Measurements from ENCODE around the gene C5orf24.
A peak's percentile ranks its signal among the peaks of the same experiment; 100 is the strongest.

The C5orf24 gene

GRCh38 chr5:134845852-134846640, at the start of gene C5orf24:
C5orf24 (plus strand) TSS chr5:134845968; CDS start chr5:134854901, 8,933 bp downstream.
- Histone ChIP-seq H3K4me3 (ENCODE audit: low read depth, low read length) (peak within 1 kb of the TSS; percentile 77), H3K27me3 (ENCODE audit: control insufficient read depth, insufficient read depth, low read length) (no peaks in the 10 kb centered on the region), H3K36me3 (ENCODE audit: control insufficient read depth, insufficient read depth, low read length) (peaks cover 2% of the 10 kb centered on the region), H3K9me3 (ENCODE audit: control insufficient read depth, insufficient read depth, low read length) (no peaks in the 10 kb centered on the region), H3K4me1 (ENCODE audit: control insufficient read depth, insufficient read depth, low read length) (peaks cover 5% of the 10 kb centered on the region), H3K9ac (ENCODE audit: low read depth, low read length) (peak within 1 kb of the TSS; percentile 89)

GRCh38 chr5:134798468-134798867, 47.3 kb upstream of the C5orf24 start:
- peaks cover 38% of the 10 kb centered on the region for H3K36me3 ChIP-seq (ENCODE audit: control insufficient read depth, insufficient read depth, low read length)
- no peak overlapping the region for H3K4me3 ChIP-seq (ENCODE audit: low read depth, low read length)
- H3K9me3 ChIP-seq (ENCODE audit: control insufficient read depth, insufficient read depth, low read length), result no peaks in the 10 kb centered on the region
- H3K9ac ChIP-seq (ENCODE audit: low read depth, low read length), result no peak overlapping the region
- H3K4me1 ChIP-seq (ENCODE audit: control insufficient read depth, insufficient read depth, low read length), result no peaks in the 10 kb centered on the region
- H3K27me3 ChIP-seq (ENCODE audit: control insufficient read depth, insufficient read depth, low read length), result no peaks in the 10 kb centered on the region

GRCh38 chr5:134803821-134804220, 41.9 kb upstream of the C5orf24 start:
- no peaks in the 10 kb centered on the region for H3K9me3 ChIP-seq (ENCODE audit: control insufficient read depth, insufficient read depth, low read length)
- no peaks in the 10 kb centered on the region for H3K27me3 ChIP-seq (ENCODE audit: control insufficient read depth, insufficient read depth, low read length)
- peaks cover 3% of the 10 kb centered on the region for H3K36me3 ChIP-seq (ENCODE audit: control insufficient read depth, insufficient read depth, low read length)
- no peaks in the 10 kb centered on the region for H3K4me1 ChIP-seq (ENCODE audit: control insufficient read depth, insufficient read depth, low read length)
- H3K9ac ChIP-seq (ENCODE audit: low read depth, low read length), result no peak overlapping the region
- H3K4me3 ChIP-seq (ENCODE audit: low read depth, low read length), result no peak overlapping the region

- Histone ChIP-seq H3K4me3 (ENCODE audit: low read depth, low read length) (no peak overlapping the region), H3K4me1 (ENCODE audit: control insufficient read depth, insufficient read depth, low read length) (no peaks in the 10 kb centered on the region), H3K36me3 (ENCODE audit: control insufficient read depth, insufficient read depth, low read length) (peaks cover 31% of the 10 kb centered on the region), H3K9ac (ENCODE audit: low read depth, low read length) (no peak overlapping the region), H3K27me3 (ENCODE audit: control insufficient read depth, insufficient read depth, low read length) (no peaks in the 10 kb centered on the region), H3K9me3 (ENCODE audit: control insufficient read depth, insufficient read depth, low read length) (no peaks in the 10 kb centered on the region)
These were observed 32.4 kb upstream of the C5orf24 start for GRCh38 chr5:134813407-134813806.

- Histone ChIP-seq H3K9me3 (ENCODE audit: control insufficient read depth, insufficient read depth, low read length) (no peaks in the 10 kb centered on the region), H3K36me3 (ENCODE audit: control insufficient read depth, insufficient read depth, low read length) (peaks cover 31% of the 10 kb centered on the region), H3K9ac (ENCODE audit: low read depth, low read length) (no peak overlapping the region), H3K27me3 (ENCODE audit: control insufficient read depth, insufficient read depth, low read length) (no peaks in the 10 kb centered on the region), H3K4me3 (ENCODE audit: low read depth, low read length) (no peak overlapping the region), H3K4me1 (ENCODE audit: control insufficient read depth, insufficient read depth, low read length) (no peaks in the 10 kb centered on the region)
These were observed 31.9 kb upstream of the C5orf24 start for GRCh38 chr5:134813827-134814226.

- Histone ChIP-seq H3K4me3 (ENCODE audit: low read depth, low read length) (no peak overlapping the region), H3K4me1 (ENCODE audit: control insufficient read depth, insufficient read depth, low read length) (no peaks in the 10 kb centered on the region), H3K9me3 (ENCODE audit: control insufficient read depth, insufficient read depth, low read length) (no peaks in the 10 kb centered on the region), H3K36me3 (ENCODE audit: control insufficient read depth, insufficient read depth, low read length) (peaks cover 44% of the 10 kb centered on the region), H3K9ac (ENCODE audit: low read depth, low read length) (no peak overlapping the region), H3K27me3 (ENCODE audit: control insufficient read depth, insufficient read depth, low read length) (no peaks in the 10 kb centered on the region)
These were observed 28.8 kb upstream of the C5orf24 start for GRCh38 chr5:134817006-134817405.

GRCh38 chr5:134818776-134819175, 27.0 kb upstream of the C5orf24 start:
- Histone ChIP-seq H3K9ac (ENCODE audit: low read depth, low read length) (no peak overlapping the region), H3K4me3 (ENCODE audit: low read depth, low read length) (no peak overlapping the region), H3K27me3 (ENCODE audit: control insufficient read depth, insufficient read depth, low read length) (no peaks in the 10 kb centered on the region), H3K36me3 (ENCODE audit: control insufficient read depth, insufficient read depth, low read length) (peaks cover 43% of the 10 kb centered on the region), H3K9me3 (ENCODE audit: control insufficient read depth, insufficient read depth, low read length) (no peaks in the 10 kb centered on the region), H3K4me1 (ENCODE audit: control insufficient read depth, insufficient read depth, low read length) (no peaks in the 10 kb centered on the region)

GRCh38 chr5:134819407-134819963, 26.3 kb upstream of the C5orf24 start:
- no peak overlapping the region for H3K4me3 ChIP-seq (ENCODE audit: low read depth, low read length)
- H3K36me3 ChIP-seq (ENCODE audit: control insufficient read depth, insufficient read depth, low read length), result peaks cover 43% of the 10 kb centered on the region

GRCh38 chr5:134821841-134822240, 23.9 kb upstream of the C5orf24 start:
- no peak overlapping the region for H3K4me3 ChIP-seq (ENCODE audit: low read depth, low read length)
- H3K36me3 ChIP-seq (ENCODE audit: control insufficient read depth, insufficient read depth, low read length), result peaks cover 31% of the 10 kb centered on the region
- no peak overlapping the region for H3K9ac ChIP-seq (ENCODE audit: low read depth, low read length)
- no peaks in the 10 kb centered on the region for H3K9me3 ChIP-seq (ENCODE audit: control insufficient read depth, insufficient read depth, low read length)
- H3K4me1 ChIP-seq (ENCODE audit: control insufficient read depth, insufficient read depth, low read length), result no peaks in the 10 kb centered on the region
- H3K27me3 ChIP-seq (ENCODE audit: control insufficient read depth, insufficient read depth, low read length), result no peaks in the 10 kb centered on the region

More at GRCh38 chr5:134819407-134819963, 26.3 kb upstream of the C5orf24 start:
- Histone ChIP-seq H3K9me3 (ENCODE audit: control insufficient read depth, insufficient read depth, low read length) (no peaks in the 10 kb centered on the region), H3K4me1 (ENCODE audit: control insufficient read depth, insufficient read depth, low read length) (no peaks in the 10 kb centered on the region), H3K9ac (ENCODE audit: low read depth, low read length) (no peak overlapping the region), H3K27me3 (ENCODE audit: control insufficient read depth, insufficient read depth, low read length) (no peaks in the 10 kb centered on the region)

GRCh38 chr5:134824681-134825080, 21.1 kb upstream of the C5orf24 start:
- Histone ChIP-seq H3K4me1 (ENCODE audit: control insufficient read depth, insufficient read depth, low read length) (no peaks in the 10 kb centered on the region), H3K36me3 (ENCODE audit: control insufficient read depth, insufficient read depth, low read length) (peaks cover 19% of the 10 kb centered on the region), H3K9me3 (ENCODE audit: control insufficient read depth, insufficient read depth, low read length) (no peaks in the 10 kb centered on the region), H3K27me3 (ENCODE audit: control insufficient read depth, insufficient read depth, low read length) (no peaks in the 10 kb centered on the region), H3K9ac (ENCODE audit: low read depth, low read length) (no peak overlapping the region), H3K4me3 (ENCODE audit: low read depth, low read length) (no peak overlapping the region)

GRCh38 chr5:134825212-134825611, 20.6 kb upstream of the C5orf24 start:
- no peaks in the 10 kb centered on the region for H3K9me3 ChIP-seq (ENCODE audit: control insufficient read depth, insufficient read depth, low read length)
- H3K27me3 ChIP-seq (ENCODE audit: control insufficient read depth, insufficient read depth, low read length), result no peaks in the 10 kb centered on the region
- peaks cover 16% of the 10 kb centered on the region for H3K36me3 ChIP-seq (ENCODE audit: control insufficient read depth, insufficient read depth, low read length)
- H3K4me1 ChIP-seq (ENCODE audit: control insufficient read depth, insufficient read depth, low read length), result no peaks in the 10 kb centered on the region
- H3K4me3 ChIP-seq (ENCODE audit: low read depth, low read length), result no peak overlapping the region
- no peak overlapping the region for H3K9ac ChIP-seq (ENCODE audit: low read depth, low read length)

Measured in iPS-15b (cell line).